HEK293 (cell line): Measurements from ENCODE around the gene CFAP73.
"Not testable (repeated sequence)": the region's sequence is repeated elsewhere in the genome, so short reads cannot be mapped to it uniquely, and the experiment has no call there.

Experiments
- CTCF ChIA-PET: fragments of 350-600 bp; formaldehyde crosslinking; extraction: SDS; loops from one replicate; lab custom pipeline; 2021; ENCODE audit warnings: antibody characterized with exemption; lab: Yijun Ruan, JAX
- POLR2A ChIA-PET: fragments of 300-600 bp; formaldehyde crosslinking; extraction: SDS; loops from one replicate; lab custom pipeline; 2020; ENCODE audit warnings: antibody characterized with exemption, inconsistent platforms; lab: Yijun Ruan, JAX
- H3K27ac ChIP-seq: fragments of 200-500 bp; sonication (Bioruptor generic); 2 replicates; pipeline ENCODE4 v1.5.1; 2014; ENCODE audit warnings: low read depth, low read length, control low read depth, inconsistent platforms; ENCODE audit errors: extremely low read depth
- H3K36me3 ChIP-seq, 2 experiments: fragments of 200-500 bp in 1 of 2; sonication (Bioruptor generic) in 1 of 2; 1 replicate in 1 of 2; 2 replicates in 1 of 2; pipeline ENCODE4 v1.5.1; 2014 to 2017; ENCODE audit warnings: inconsistent platforms in 2 of 2, low read length in 2 of 2; ENCODE audit not compliant: control insufficient read depth in 2 of 2, insufficient read depth in 1 of 2
- H3K4me1 ChIP-seq: fragments of 200-500 bp; sonication (Bioruptor generic); 2 replicates; pipeline ENCODE4 v1.5.1; 2014; ENCODE audit warnings: mild to moderate bottlenecking, low read length, inconsistent platforms; ENCODE audit not compliant: control insufficient read depth, insufficient read depth
- H3K4me3 ChIP-seq: 2 replicates; pipeline ENCODE4 v1.5.1; 2011; ENCODE audit warnings: low read depth, mild to moderate bottlenecking, control low read depth, low read length, moderate library complexity
- H3K9me3 ChIP-seq: fragments of 200-500 bp; sonication (Bioruptor generic); 2 replicates; pipeline ENCODE4 v1.5.1; 2014; ENCODE audit warnings: low read depth, low read length, inconsistent platforms; ENCODE audit not compliant: control insufficient read depth, insufficient read depth
- FEZF1 ChIP-seq: fragments of 450-650 bp; formaldehyde crosslinking; IDR thresholded peaks from 2 replicates; pipeline ENCODE4 v1.5.1; 2016; ENCODE audit warnings: missing biosample characterization, missing genetic modification characterization
- GLI4 ChIP-seq: fragments of 450-650 bp; formaldehyde crosslinking; IDR thresholded peaks from 2 replicates; pipeline ENCODE4 v1.5.1; 2016; ENCODE audit warnings: missing biosample characterization, missing genetic modification characterization
- MZF1 ChIP-seq: fragments of 450-650 bp; formaldehyde crosslinking; IDR thresholded peaks from 2 replicates; pipeline ENCODE4 v1.5.1; 2017; ENCODE audit warnings: missing biosample characterization, missing genetic modification characterization, borderline replicate concordance
- PRDM1 ChIP-seq: fragments of 450-650 bp; formaldehyde crosslinking; IDR thresholded peaks from 2 replicates; pipeline ENCODE4; 2016; ENCODE audit warnings: missing biosample characterization, missing genetic modification characterization
- SP7 ChIP-seq: fragments of 450-650 bp; formaldehyde crosslinking; IDR thresholded peaks from 2 replicates; pipeline ENCODE4 v1.5.1; 2016; ENCODE audit warnings: missing biosample characterization, missing genetic modification characterization
- YY2 ChIP-seq: fragments of 450-650 bp; formaldehyde crosslinking; IDR thresholded peaks from 2 replicates; pipeline ENCODE4 v1.5.1; 2016; ENCODE audit warnings: missing biosample characterization, missing genetic modification characterization
- ZFP69B ChIP-seq: fragments of 450-650 bp; formaldehyde crosslinking; IDR thresholded peaks from 2 replicates; pipeline ENCODE4 v1.5.1; 2016; ENCODE audit warnings: missing biosample characterization, missing genetic modification characterization
- ZNF121 ChIP-seq: fragments of 450-650 bp; formaldehyde crosslinking; IDR thresholded peaks from 2 replicates; pipeline ENCODE4 v1.5.1; 2016; ENCODE audit warnings: missing biosample characterization, missing genetic modification characterization
- ZNF169 ChIP-seq: fragments of 450-650 bp; formaldehyde crosslinking; IDR thresholded peaks from 2 replicates; pipeline ENCODE4 v1.5.1; 2016; ENCODE audit warnings: missing biosample characterization, missing genetic modification characterization
- ZNF214 ChIP-seq: fragments of 450-650 bp; formaldehyde crosslinking; IDR thresholded peaks from 2 replicates; pipeline ENCODE4 v1.5.1; 2017; ENCODE audit warnings: missing biosample characterization, mild to moderate bottlenecking, missing genetic modification characterization, borderline replicate concordance
- ZNF311 ChIP-seq: fragments of 450-650 bp; formaldehyde crosslinking; IDR thresholded peaks from 2 replicates; pipeline ENCODE4 v1.5.1; 2017; ENCODE audit warnings: missing biosample characterization, missing genetic modification characterization, borderline replicate concordance
- ZNF341 ChIP-seq: fragments of 450-650 bp; formaldehyde crosslinking; IDR thresholded peaks from 2 replicates; pipeline ENCODE4; 2016; ENCODE audit warnings: low read depth, missing biosample characterization, missing genetic modification characterization
- ZNF350 ChIP-seq: fragments of 450-650 bp; formaldehyde crosslinking; IDR thresholded peaks from 2 replicates; pipeline ENCODE4 v1.5.0; 2017; ENCODE audit warnings: missing biosample characterization, mild to moderate bottlenecking, missing genetic modification characterization
- ZNF366 ChIP-seq: fragments of 450-650 bp; formaldehyde crosslinking; conservative IDR thresholded peaks from 2 replicates; pipeline ENCODE4 v1.5.1; 2016; ENCODE audit warnings: missing biosample characterization, missing genetic modification characterization
- ZNF394 ChIP-seq: fragments of 450-650 bp; formaldehyde crosslinking; IDR thresholded peaks from 2 replicates; pipeline ENCODE4 v1.5.1; 2016; ENCODE audit warnings: missing biosample characterization, missing genetic modification characterization, mild to moderate bottlenecking, moderate library complexity, borderline replicate concordance
- ZNF777 ChIP-seq: fragments of 450-650 bp; formaldehyde crosslinking; IDR thresholded peaks from 2 replicates; pipeline ENCODE4 v1.5.1; 2017; ENCODE audit warnings: missing biosample characterization, missing genetic modification characterization, borderline replicate concordance
- ZSCAN23 ChIP-seq: fragments of 450-650 bp; formaldehyde crosslinking; IDR thresholded peaks from 2 replicates; pipeline ENCODE4 v1.5.1; 2016; ENCODE audit warnings: missing biosample characterization, missing genetic modification characterization
- TF ChIP-seq, protein P1 (sequence below): fragments of 450-650 bp; formaldehyde crosslinking; IDR thresholded peaks from 2 replicates; pipeline ENCODE4 v1.5.1; 2016; ENCODE audit warnings: missing biosample characterization, missing genetic modification characterization
- TF ChIP-seq, protein P2 (sequence below): fragments of 450-650 bp; formaldehyde crosslinking; conservative IDR thresholded peaks from 2 replicates; pipeline ENCODE4 v1.5.1; 2016; ENCODE audit warnings: low read depth, missing biosample characterization, missing genetic modification characterization

The CFAP73 gene

DNA sequence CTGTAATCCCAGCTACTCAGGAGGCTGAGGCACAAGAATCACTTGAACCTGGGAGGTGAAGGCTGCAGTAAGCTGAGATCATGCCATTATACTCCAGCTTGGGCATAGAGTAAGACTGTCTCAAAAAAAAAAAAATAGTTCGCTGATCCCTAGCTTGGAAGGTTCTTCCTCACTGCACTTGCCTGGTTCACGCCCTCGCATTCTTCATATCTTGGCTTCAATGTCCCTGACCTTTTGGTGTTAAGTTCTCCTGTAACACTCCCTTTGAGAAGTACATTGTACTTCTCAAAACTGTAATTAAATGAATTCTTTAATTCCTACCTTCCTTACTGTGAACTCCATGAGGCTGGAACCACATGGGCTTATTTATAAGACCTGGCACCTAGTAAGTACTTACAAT, 55.3 kb downstream of the CFAP73 start:
- no peaks in the 10 kb centered on the region for H3K4me1 ChIP-seq
- CTCF ChIA-PET, result interaction anchor here (1.4 kb wide), 1 partner anchor 10 kb away, joined by 5 read pairs; no protein-coding TSS in a partner anchor
- POLR2A ChIA-PET, result interaction anchor here (1.3 kb wide), 1 partner anchor 12 kb away, joined by 3 read pairs; no protein-coding TSS in a partner anchor
- H3K4me3 ChIP-seq, result no peak overlapping the region
- H3K9me3 ChIP-seq, result no peaks in the 10 kb centered on the region
- no peak overlapping the region for H3K27ac ChIP-seq
- TF ChIP-seq ZNF341 (tag by site-specific recombination) (no peak), FEZF1 (tag by site-specific recombination) (no peak), ZNF311 (tag by site-specific recombination) (no peak), PRDM1 (tag by site-specific recombination) (no peak), SP7 (tag by site-specific recombination) (peak; percentile 74), ZFP69B (tag by site-specific recombination) (no peak)
- H3K36me3 ChIP-seq, result no peaks in the 10 kb centered on the region

DNA sequence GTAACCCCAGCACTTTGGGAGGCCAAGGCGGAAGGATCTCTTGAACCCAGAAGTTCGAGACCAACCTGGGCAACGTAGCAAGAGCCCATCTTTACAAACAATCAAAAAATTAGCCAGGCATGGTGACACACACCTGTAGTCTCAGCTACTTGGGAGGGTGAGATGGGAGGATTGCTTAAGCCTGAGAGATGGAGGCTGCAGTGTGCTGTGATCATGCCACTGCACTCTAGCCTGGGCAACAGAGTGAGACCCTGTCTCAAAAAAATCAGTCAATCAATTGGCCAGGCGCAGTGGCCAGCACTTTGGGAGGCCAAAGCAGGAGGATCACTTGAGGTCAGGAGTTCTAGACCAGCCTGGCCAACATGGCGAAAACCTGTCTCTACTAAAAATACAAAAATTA, 57.3 kb downstream of the CFAP73 start:
- H3K4me1 ChIP-seq, H3K4me3 ChIP-seq, H3K9me3 ChIP-seq, H3K36me3 ChIP-seq, POLR2A ChIA-PET, CTCF ChIA-PET, H3K27ac ChIP-seq: not testable (repeated sequence)
- peak; percentile 56; the same call in 1 of the 2 replicates for TF ChIP-seq ZNF121 (tag by site-specific recombination)

DNA sequence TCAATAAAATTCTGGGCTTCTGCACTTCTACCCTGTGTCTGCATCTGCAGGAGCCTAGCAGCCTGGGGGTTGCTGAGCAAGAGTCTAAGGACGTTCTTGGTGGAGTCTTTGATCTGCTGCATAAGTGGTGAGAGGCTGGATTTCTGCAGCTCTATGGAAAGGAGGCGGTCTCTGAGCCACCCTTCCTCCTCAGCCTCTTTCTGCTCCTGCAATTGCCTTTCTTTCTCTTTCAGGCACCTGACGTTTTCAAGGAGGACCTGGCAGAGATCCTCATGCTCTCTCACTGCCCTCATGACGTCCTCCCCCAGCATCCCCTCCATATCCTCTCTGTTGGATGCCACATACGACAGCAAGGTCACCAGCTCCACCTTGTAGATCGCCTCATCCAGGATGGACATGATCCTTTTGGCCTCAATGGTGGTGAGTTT, 58.1 kb downstream of the CFAP73 start:
- Histone ChIP-seq H3K36me3 (no peaks in the 10 kb centered on the region), H3K27ac (no peak overlapping the region), H3K4me3 (no peak overlapping the region), H3K4me1 (no peaks in the 10 kb centered on the region), H3K9me3 (no peaks in the 10 kb centered on the region)
- TF ChIP-seq ZSCAN23, result no peak
- no peak for TF ChIP-seq ZNF394 (tag by site-specific recombination)
- TF ChIP-seq ZNF169, result no peak
- TF ChIP-seq ZNF366, result no peak
- TF ChIP-seq YY2, result no peak
- no peak for TF ChIP-seq MZF1 (tag by site-specific recombination)
- TF ChIP-seq, protein P1, sequence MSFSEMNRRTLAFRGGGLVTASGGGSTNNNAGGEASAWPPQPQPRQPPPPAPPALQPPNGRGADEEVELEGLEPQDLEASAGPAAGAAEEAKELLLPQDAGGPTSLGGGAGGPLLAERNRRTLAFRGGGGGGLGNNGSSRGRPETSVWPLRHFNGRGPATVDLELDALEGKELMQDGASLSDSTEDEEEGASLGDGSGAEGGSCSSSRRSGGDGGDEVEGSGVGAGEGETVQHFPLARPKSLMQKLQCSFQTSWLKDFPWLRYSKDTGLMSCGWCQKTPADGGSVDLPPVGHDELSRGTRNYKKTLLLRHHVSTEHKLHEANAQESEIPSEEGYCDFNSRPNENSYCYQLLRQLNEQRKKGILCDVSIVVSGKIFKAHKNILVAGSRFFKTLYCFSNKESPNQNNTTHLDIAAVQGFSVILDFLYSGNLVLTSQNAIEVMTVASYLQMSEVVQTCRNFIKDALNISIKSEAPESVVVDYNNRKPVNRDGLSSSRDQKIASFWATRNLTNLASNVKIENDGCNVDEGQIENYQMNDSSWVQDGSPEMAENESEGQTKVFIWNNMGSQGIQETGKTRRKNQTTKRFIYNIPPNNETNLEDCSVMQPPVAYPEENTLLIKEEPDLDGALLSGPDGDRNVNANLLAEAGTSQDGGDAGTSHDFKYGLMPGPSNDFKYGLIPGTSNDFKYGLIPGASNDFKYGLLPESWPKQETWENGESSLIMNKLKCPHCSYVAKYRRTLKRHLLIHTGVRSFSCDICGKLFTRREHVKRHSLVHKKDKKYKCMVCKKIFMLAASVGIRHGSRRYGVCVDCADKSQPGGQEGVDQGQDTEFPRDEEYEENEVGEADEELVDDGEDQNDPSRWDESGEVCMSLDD (tag by site-specific recombination), result no peak
- no peak for TF ChIP-seq ZNF214 (tag by site-specific recombination)
- TF ChIP-seq, protein P2, sequence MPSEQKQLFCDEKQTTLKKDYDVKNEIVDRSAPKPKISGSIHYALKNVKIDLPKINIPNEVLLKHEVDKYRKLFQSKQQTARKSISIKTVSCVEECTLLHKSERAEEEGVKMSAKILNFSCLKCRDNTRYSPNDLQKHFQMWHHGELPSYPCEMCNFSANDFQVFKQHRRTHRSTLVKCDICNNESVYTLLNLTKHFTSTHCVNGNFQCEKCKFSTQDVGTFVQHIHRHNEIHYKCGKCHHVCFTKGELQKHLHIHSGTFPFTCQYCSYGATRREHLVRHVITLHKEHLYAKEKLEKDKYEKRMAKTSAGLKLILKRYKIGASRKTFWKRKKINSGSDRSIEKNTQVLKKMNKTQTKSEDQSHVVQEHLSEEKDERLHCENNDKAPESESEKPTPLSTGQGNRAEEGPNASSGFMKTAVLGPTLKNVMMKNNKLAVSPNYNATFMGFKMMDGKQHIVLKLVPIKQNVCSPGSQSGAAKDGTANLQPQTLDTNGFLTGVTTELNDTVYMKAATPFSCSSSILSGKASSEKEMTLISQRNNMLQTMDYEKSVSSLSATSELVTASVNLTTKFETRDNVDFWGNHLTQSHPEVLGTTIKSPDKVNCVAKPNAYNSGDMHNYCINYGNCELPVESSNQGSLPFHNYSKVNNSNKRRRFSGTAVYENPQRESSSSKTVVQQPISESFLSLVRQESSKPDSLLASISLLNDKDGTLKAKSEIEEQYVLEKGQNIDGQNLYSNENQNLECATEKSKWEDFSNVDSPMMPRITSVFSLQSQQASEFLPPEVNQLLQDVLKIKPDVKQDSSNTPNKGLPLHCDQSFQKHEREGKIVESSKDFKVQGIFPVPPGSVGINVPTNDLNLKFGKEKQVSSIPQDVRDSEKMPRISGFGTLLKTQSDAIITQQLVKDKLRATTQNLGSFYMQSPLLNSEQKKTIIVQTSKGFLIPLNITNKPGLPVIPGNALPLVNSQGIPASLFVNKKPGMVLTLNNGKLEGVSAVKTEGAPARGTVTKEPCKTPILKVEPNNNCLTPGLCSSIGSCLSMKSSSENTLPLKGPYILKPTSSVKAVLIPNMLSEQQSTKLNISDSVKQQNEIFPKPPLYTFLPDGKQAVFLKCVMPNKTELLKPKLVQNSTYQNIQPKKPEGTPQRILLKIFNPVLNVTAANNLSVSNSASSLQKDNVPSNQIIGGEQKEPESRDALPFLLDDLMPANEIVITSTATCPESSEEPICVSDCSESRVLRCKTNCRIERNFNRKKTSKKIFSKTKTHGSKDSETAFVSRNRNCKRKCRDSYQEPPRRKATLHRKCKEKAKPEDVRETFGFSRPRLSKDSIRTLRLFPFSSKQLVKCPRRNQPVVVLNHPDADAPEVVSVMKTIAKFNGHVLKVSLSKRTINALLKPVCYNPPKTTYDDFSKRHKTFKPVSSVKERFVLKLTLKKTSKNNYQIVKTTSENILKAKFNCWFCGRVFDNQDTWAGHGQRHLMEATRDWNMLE, result no peak
- TF ChIP-seq ZNF350 (tag by site-specific recombination), result no peak
- TF ChIP-seq ZNF777 (tag by site-specific recombination), result no peak
- TF ChIP-seq GLI4, result no peak
- ChIA-PET POLR2A (no interaction called here), CTCF (interaction anchor here (0.9 kb wide), 1 partner anchor 11 kb away, joined by 3 read pairs; no protein-coding TSS in a partner anchor)
